Stimulated activated naive CD4-positive, alpha-beta T cell treated with Interleukin-2 at 50 U/mL for 16 hours (primary cell): ENCODE data around the gene CD93.

Experiments used
- DNase-seq: peaks from one replicate; lab custom pipeline; 2025; lab: John Stamatoyannopoulos, UW

CD93 gene

DNA sequence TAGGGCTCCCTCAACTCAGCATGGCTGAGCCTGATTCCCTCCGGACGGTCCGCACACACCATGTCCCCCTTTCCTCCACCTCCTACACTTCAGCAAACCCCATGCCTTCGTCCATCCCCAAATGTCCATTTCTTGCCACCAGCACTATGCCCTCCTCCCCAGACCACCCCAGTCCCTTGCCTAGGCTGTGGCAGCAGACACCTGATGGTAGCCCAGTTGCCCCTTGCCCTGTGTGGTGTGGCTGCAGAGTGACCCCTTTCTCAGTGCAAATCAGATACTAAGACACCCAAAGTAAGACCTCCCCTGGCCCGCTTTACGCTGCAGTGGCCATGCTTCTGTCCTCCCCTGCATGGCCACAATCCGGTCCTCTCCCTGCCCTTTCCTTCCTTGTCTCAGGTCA, 34.1 kb upstream of the CD93 start:
- DNase-seq, result no peak

DNA sequence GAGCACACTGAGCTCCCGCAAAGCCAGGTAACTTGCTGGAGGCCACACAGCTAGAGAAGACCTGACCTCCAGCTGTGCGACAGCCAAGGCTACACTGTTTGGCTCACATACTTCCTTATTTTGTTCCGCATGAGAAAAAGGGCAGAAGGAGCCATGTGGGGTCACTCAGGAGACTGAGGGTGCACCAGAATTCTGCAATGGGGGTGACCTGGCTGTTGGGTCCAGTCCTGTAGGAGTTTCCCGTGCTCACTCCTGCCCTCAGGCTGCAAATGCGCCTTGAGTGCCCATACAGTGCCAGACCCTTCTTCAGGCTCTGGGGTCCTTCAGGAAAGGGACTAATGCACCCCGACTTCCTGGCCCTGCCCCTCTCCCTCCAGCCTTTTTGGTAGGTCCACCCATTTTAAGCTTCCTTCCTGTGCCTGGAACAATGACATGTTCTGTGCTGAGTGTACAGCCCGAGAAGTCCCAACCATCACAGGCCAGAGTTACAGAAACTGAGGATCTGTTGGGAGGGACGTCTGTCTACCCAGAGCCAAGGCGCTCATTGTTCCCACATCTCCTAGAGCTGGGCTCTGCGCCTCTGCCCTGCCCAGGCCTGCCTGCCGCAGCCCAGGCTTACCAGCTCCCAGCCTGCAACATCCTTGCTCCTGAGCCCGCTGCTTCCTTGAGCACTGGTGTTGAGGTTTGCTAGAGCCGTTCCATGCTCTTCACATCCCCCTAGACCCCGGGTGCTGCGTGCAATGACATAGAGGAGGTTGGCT, 33.5 kb upstream of the CD93 start:
- DNase-seq, result no peak

DNA sequence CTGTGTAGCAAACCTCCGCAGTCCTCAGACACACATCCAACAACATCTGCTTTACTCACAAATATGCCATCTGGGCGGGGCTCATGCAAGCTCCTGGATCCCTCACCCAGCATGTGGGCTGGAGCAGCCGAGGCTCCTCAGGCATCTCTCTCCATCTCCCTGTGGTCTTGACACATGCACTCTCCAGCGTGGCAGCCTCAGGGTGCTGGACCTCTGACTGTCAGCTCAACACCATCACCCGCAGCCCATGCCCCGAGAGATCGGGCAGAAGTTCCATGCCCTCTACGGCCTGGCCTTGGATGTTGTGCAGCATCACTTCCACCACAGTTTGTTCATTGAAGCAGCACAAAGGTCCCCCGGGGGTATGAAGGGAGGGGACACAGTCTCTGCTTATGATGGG, 32.6 kb upstream of the CD93 start:
- no peak for DNase-seq

DNA sequence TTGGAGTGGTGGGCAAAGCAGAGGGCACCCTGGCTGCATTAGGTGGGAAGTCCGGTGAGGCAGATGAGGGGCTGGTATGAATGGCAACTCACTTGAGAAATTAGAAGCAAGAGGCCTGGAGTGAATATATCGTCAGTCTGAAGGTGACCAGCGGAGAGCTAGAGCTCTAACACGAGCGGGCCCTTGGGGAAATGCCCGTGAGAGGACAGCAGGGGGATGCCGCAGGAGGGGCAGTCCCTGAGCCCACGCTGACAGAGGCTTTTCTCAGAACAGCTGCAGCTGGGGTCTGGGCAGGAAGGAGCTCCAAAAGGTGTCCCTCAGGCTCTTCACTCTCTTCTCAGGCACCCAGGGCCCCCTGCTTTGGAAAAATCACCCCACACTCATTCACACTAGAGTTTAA, 32.0 kb upstream of the CD93 start:
- DNase-seq, result no peak

DNA sequence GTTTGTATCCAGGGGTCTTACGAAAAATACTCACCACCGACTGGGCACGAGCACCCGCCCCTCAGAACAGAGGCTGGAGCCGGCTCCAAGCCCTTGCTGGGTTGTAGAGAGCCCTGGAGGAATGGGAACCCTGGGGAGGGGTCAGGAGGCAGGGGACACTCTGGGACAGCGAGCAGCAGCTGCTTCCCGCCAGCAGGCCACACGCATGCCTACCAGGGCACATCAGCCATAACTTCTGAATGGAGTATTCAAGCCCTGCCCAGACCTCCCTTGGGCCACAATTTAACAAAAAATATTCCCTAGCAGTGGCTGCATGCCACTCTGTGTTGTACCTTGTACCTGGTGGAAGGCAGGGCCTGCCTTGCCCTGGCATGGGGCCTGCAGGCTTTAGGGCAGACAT, 31.6 kb upstream of the CD93 start:
- no peak for DNase-seq

DNA sequence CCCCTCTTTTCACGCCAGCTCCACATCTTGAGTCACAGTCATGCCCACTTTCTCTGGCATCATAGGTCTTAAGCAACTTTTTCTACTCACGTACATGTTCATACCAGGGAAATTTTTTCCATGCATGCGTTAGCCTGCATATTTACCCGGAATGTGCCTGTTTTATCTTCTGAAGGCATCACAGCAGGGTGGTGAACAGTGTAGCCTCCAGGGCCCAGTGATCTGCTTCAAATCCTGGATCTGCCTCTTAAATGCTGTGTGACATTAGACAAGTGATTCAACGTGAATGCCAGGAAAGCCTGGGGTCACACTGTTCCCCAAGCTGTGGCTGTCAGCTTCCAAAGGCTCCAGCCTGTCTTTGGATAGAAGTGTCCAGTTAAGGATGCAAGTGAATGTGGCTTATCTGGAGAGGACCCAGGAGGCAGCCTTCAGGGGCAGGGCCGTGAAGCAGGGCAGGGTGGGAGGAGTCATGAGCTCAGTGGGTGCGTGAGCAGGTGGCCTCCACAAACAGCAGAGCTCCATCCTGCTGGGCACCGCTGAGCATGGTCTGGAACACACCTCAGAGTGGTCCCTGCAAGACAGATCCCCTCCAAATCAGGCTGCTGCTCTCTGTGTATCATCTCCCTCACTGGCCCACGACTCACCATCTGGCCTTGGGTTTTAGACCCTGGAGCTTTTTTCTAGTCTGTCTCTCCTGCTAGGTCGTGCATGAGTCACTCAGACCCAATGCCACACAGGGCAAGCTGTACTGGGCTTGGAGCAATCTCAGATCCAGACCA, 30.4 kb upstream of the CD93 start:
- DNase-seq, result no peak

DNA sequence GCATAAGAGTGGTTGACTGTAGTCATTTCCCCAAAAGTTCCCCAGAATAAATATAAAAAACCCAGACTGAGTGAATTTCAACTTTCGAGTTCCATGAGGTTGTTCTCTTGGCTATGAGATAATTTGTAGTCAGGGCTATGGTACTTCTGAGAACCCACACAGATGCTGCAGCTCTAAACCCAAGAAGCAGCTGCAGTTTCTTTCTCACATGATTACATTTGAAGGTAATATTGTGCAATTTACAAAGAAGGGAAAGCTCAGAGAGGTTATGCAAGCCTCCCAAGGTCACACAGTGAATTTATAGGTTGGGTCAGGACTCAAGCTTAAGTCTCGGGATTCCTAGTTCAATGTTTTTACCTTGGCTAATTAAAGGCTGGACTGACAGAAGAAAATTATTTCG, 29.7 kb upstream of the CD93 start:
- no peak for DNase-seq

DNA sequence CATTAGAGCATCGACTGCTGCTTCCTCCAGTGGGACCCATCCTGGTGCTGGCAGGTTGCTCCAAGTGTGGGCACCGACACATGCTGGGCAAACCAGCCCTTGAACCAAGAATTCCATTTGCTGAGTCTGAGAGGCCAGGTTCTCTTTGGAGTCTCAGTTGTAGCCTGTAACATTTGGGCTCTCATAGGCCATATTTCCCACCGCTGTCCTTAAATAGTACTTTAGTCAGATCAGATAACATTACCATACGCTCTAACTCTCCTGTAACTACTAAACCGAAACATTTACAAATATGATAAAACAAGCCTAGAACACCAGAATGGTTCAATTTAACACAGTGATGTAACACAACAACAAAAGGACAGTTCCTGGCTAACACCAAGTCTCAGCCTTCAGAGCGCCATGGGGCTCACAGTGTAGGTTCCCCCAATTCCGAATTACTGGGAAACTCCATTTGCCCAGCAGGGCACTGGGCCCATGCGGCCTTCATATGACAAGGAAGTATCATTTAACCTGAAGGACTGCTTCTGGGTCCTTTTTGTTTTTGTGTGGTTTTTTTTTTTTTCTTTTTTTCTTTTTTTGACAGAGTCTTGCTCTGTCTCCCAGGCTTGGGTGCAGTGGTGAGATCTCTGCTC, 28.4 kb upstream of the CD93 start:
- no peak for DNase-seq

DNA sequence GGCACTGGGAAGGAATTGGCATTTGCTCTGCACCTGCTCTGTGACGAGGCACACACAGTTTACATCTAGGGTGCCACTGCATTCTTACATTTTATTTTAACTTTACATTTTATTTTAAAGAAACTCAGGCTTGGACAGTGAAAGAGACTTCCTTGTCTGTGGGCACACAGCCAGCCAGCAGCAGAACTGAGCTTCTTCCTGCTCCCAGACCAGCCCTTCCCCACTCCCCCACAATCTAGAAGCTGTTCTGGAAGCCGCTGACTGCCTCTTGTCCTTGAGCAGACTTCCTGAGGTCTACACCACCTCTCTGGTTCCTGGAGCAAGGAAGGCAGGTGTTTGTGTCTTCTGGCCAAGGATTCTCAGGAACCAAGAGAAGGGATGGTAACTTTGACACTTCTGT, 27.9 kb upstream of the CD93 start:
- no peak for DNase-seq

DNA sequence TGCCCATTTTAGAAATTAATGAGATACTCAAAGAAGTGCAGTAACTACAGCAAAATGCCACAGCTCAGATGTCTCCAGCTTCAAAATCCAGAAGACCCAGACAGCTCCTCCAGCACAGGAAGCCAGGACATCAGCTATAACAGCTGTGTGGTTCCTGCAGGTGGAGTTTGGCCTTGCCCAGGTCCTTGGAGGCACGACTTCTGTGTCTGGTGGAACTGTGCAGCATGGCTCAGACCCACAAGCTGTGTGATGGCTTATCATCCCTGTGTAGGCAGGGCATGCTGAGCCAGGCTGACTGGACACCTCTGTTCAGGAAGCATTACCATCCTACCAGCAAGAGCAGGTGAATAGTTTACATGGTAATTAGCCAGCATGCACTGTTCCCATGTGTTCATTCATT, 26.5 kb upstream of the CD93 start:
- DNase-seq, result no peak

DNA sequence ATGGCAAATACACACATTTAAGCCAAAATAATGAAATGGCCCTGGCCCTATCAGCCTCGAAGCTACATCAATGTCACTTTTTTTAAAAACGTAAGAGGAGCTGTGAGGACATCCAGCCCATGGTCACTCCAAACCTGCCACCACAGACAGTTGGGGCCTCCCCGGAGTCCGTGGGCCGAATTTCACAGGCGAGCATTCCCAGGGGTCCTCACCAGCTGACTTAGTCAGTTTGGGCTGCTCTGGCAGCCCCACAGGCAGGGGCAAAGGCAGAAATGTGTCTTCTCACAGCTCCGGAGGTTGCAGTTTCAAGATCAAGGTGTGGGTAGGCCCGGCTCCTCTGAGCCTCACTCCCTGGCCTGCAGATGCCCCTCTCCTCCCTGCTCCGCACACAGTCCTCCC, 25.8 kb upstream of the CD93 start:
- no peak for DNase-seq

DNA sequence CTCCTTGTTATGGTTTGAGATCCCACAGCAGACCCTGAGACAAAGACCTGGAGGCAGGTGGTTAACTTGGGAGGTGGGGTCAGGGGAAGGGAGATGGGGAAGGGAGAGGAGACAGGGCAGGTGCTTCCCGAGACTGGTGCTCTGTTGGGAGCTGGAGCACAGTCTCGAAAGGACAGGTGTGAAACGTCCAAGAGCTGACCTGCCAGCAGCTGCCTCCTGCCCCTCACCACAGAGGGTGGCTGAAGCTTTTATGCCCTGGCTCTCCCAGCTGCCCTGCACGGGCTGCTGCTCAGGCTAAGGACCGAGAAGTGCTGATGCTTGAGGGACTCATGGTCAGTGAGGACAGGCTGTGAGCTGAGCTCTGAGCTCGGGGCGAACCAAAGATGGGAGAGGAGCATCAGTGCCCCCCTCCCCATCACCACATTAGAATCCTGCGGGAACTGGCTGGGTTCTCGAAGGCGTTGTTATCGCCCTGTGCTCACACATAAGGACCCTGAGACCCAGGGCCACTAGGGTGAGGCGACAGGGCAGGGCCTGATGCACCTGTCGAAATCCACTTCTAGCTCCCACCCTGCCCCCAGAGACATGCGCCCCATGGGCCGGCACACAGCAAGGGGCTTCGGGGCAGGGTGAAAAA, 25.3 kb upstream of the CD93 start:
- no peak for DNase-seq

DNA sequence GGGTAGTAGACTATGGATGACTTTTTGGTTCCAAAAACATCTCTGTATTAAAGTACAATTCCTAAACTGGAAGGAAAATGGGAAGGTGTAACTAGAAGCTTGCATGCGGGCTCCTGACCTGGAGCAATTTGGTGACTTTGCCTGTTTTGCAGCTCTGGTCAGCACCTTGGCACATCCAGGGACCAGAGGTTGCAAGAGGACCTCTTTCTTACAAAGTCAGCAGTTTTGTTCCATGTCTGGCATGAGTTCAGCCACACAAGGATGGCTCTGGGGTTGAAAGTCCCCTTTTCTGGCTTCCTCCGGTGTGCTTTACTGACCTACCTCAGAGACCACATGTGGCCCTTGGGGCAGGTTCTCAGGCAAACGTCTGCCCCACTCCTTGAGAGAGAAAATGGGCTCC, 22.7 kb upstream of the CD93 start:
- no peak for DNase-seq

DNA sequence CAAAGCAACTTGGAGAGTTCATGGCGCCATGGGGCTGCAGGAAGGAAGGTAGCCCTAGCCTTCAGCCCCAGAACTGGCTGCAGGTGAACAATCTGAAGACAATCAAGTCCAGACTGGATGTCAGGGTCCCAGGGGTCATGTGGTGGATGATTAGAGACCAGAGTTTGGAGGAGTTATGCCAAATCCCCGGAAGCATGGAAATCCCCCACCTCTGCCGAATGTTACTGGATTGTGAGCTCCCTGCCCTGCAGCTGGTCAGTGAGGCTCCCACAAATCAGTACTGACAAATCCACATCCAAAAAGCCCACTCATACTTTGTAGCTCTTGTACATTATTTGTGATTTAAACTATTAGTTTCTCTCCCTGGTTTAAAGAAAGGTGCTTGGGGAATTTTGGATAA, 21.3 kb upstream of the CD93 start:
- no peak for DNase-seq

DNA sequence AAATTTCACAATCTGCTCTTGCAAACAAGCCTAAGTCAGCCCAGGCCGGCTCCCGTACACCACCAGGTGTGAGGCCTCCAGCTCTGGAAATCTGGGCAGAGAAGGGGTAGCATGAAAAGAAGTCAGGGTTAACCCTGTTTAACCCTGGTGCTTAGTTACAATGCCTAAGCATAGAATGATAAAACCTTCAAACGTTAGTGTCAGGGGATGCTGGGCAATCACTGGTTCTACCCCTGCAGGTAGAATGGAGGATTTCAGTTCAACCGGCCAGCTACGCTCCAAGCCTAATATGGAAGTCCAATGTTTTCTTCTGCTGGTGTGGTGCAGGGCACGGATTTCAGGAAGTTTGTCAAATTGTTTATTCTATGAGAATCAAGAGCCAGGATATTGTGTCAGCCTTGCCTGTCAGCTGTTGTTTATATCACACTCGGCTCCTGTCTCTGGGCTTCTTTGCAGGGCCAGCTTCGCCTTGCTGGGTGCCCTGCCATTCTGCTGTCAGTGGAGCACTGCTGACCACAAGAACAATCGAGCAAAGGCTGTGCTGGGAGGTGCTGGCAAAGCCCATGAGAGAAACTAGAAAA, 20.2 kb upstream of the CD93 start:
- no peak for DNase-seq

DNA sequence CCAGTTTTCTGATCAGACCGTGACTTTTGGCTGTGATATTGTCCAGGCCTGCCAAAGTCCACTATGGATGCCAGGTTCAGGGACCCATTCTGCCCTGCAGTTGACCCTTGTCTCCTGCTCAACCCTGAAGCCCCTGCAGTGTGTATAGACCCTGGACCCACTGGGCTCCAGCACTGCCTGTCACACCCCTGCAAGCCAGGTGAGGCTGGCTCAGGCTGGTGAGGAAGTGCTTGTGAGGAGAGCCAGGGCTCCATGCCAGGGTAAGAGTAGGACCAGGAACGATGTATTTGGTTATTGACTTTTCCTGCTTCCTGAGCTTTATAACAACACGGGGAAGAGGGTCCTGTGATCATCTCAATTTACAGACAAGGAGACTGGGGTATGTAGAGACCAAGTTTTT, 19.1 kb upstream of the CD93 start:
- no peak for DNase-seq

DNA sequence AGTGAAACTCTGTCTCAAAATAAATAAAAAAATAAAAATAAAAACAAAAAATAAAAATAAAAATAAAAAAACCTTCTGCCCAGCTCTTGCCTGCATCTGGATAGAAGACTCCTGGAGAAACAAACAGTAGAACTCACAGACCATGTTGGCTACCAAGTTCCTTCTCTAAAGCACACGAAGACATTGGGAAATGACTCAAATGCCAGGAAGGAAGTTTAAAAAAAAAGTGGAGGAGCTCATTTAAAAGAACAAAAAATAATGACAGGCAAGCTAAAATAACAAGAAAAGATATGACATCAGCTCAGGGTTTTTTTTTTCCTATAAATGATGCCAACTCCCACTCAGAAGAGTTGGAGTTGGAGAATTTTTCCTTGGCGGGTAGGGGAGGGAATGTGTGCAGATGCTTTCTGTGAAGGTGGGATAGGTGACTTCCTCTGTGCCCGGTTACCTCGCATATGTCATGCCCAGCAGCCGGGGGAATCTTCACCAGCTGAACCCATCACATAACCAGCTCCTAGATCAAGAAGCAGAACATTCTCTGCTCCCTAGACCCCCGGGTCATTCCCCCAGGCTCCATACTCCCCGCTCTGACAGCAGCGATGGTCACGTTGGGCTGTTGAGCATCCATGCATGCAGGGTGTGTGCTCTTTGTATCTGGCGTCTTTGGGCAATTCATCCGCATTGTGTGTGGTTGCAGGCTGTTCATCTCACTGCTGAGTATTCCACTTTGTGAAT, 17.3 kb upstream of the CD93 start:
- DNase-seq, result no peak

DNA sequence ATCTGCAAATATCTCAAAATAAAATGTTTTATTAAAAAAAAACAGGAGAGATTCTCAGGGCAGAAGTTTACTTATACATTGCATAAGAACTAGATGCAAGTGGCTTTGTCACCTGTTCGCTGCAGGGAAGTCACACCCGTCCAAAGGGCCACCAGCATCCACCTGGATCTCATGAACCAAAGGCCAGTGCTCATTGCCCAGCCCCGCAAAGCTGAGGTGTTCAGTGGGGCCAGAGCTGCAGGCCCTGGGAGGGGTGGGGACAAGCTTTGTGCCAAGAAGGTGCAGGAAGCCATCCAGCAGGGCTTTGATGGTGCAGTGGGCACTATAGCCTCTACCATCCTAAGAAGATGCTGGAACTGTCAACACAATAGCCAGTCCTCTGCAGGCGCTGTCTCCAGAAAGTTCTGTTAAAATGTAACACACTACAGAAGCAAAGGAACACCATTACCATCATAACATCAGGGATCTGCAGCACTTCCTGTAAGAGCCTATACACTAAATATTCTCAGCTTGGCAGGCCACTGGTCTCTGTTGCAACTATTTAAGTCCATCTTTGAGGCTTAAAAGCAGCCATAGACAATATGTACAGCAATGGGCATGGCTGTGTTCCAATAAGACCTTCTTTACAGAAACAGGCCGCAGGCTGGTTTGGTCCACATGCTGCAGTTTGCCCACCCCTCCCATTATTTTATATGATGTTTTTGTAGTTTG, 15.7 kb upstream of the CD93 start:
- no peak for DNase-seq

DNA sequence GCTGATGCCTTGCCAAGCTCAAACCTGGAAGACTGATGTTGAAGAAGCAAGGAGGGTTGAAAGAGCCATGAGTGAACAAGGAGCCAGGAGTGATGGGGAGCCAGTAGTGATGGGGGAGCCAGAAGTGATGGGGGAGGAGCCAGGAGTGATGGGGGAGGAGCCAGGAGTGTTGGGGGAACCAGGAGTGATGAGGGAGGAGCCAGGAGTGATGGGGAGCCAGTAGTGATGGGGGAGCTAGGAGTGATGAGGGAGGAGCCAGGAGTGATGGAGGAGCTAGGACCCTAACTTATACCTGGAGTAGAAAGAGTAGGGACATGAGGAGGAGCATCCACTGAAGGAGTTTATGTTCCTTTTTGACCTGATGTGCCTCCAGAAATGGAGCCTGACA, 14.6 kb upstream of the CD93 start:
- no peak for DNase-seq

DNA sequence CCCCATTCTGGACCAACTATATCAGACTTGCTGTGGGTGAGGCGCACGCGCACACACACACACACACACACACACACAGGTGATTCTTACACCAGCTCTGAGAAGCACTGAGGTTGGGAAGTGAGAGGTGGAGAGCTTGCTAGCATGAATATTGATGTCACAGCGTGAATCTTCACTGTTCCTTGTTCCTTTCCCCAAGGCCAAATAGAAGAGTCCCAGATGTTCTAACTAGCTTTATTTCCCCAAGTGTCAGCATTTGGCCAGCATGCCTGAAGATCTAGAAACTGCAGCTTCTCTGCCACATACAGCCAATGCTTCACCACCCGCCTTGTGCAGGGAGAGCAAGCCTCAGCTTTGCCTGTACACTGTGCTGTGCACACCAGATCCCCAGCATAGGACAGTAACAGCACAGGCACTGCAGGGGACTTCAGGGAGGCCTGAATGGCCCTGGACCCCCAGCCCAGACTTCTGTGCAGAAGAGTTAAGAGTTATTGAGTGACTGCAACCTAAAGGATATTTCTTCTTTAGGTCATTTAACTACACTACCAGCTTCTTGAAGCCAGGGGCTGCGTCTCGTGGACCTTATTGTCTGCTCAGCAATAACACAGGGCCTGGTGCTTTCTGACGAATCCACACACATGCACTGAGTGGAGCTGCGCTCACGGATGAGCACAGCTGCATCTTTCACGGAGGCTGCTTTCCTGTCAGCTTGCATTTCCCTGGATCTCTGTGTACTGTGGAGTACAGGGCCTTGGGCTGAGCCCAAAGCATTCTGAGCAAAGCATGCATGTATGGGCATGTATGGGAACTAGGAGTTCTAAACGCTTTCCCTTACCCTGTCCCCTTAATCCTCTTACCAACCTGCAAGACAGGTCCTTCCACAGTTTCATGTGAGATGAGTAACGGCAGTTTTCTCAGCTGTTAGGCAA, 13.9 kb upstream of the CD93 start:
- no peak for DNase-seq
